NCI-H1694 (cell line): ENCODE results near the gene TMEM175.

Source experiments
- DNase-seq: peaks from one replicate; lab custom pipeline; 2025; lab: John Stamatoyannopoulos, UW

The TMEM175 gene

DNA sequence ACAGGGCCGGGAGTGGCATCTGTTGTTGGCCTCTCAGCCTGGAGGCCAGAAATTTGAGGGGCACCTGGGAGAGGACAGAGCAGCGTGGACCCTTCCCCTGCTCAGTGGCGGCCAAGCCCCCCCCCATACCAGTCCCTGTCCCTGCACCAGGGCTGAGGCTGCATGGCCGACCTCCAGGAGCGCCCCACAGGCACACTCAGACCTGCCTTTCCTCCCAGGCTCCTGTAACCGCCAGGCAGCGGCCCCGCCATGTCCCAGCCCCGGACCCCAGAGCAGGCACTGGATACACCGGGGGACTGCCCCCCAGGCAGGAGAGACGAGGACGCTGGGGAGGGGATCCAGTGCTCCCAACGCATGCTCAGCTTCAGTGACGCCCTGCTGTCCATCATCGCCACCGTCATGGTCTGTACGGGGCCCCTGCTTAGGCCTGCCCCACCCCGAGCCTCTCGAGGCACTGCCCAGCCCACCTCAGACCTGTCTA, 15.3 kb downstream of the TMEM175 start:
- no peak for DNase-seq

DNA sequence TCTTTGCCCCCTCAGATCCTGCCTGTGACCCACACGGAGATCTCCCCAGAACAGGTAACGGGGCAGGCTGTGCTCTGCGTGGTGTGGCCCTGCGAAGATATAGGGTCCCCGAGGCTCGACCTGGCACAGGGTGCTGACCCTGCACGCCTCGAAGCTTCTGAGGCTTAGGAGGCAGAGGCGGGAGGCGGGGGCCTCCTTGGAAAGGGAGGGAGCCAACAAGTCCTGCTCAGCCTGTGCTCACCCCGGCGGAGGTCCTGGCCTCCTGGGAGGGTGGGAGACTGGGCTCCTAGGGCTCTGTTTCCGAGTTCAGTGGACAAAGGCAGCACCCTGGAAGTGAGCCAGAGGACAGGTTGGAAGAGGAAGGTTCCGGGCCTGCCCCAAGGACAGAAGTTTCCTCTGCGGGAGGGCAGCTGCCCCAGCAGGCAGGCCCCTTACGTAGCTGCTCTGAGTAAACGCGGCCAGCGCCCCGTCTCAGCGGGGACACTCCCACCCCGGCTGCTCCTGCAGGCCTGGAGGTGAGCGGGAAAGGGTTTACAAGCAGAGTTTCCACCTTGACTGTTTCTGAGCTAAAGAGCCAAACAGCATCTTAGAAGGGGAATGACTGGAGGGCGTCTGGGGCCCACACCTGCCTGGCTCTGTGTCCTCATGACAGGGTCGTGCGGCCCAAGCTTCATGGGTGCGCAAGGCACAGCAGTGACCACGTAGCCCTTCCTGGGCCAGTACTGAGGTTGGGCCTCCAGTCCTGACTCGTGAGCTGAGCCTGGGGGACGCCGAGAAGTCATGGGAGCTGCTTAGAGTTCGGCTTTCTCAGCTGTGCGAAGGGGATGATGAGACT, 16.1 kb downstream of the TMEM175 start:
- no peak for DNase-seq

DNA sequence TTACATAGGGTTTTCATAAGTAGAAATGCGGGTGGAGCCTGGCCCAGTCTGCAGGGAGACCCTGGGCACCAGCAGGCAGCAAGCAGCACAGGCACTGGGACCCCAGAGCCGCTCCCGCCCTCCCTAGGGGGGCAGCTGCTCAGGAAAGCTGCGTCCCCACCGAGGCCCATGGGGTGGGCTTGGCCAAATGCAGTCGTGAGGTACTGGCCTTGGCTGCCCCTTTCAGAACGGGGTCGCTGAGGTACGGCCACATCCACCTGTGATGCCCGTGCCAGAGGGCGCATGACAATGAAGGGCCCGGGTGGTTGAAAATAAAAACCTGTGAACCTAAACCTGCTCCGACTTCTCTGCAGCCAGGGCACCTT, 16.7 kb downstream of the TMEM175 start:
- DNase-seq = no peak

DNA sequence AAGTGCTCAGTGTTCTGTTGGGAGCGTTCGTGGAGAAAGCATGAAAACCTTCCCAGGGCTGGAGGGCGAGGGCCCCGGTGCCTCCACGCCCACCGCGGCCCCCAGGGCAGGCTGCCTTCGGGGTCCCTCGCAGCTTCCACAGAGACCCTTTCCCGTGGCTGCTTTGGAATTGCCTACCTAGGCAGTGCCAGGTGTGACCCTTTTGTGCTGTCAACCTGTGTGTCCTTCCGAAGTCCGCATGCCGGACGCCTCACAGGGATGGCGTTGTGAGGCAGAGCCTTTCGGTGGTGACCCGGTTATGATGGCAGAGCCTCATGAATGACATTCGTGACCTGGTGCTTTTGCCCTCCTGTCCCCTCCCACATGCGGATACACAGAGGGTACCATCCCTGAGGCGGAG, 17.4 kb downstream of the TMEM175 start:
- DNase-seq = no peak

DNA sequence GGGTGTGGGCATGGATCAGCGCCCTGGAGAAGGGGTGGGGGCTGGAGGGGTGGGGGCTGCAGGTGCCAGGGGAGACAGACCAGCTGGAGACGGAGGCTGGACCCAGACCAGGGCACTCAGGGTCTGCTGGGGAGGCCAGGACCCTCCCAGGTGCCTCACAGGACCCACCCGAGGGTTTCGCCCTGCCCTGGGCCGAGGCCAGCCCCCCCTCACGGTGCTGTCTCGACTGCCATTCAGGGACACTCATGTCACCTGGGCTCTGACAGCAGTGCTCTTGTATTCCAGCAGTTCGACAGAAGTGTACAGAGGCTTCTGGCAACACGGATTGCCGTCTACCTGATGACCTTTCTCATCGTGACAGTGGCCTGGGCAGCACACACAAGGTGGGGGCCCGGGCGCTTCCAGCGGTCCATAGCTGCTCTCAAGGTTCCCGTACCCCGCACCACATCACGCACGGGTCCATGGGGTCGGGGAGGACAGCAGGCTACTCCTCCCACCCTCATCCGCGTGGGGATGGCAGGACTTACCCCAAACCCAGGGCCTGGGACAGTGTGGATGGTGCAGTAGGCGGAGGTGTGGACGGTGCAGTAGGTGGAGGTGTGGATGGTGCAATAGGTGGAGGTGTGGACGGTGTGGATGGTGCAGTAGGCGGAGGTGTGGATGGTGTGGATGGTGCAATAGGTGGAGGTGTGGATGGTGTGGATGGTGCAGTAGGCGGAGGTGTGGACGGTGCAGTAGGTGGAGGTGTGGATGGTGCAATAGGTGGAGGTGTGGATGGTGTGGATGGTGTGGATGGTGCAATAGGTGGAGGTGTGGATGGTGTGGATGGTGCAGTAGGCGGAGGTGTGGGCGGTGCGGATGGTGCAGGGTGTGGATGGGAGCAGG, 18.1 kb downstream of the TMEM175 start:
- no peak for DNase-seq

DNA sequence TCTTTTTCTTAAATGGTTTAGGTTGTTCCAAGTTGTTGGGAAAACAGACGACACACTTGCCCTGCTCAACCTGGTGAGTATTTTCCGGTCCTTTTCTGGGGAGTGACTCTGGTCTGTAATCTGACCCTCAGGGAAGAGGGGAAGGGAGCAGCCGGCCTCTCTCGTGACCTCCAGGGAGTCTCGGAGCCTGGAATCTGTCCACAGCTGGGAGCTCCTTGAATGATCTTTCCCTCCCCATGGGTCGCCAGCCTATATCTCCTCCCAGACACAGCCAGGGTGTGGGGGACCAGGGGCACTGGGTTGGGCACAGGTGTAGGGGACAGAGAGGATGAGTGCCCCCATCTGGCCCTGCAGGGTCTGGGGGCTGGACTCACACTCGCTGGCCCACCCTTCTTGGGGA, 18.9 kb downstream of the TMEM175 start:
- no peak for DNase-seq

DNA sequence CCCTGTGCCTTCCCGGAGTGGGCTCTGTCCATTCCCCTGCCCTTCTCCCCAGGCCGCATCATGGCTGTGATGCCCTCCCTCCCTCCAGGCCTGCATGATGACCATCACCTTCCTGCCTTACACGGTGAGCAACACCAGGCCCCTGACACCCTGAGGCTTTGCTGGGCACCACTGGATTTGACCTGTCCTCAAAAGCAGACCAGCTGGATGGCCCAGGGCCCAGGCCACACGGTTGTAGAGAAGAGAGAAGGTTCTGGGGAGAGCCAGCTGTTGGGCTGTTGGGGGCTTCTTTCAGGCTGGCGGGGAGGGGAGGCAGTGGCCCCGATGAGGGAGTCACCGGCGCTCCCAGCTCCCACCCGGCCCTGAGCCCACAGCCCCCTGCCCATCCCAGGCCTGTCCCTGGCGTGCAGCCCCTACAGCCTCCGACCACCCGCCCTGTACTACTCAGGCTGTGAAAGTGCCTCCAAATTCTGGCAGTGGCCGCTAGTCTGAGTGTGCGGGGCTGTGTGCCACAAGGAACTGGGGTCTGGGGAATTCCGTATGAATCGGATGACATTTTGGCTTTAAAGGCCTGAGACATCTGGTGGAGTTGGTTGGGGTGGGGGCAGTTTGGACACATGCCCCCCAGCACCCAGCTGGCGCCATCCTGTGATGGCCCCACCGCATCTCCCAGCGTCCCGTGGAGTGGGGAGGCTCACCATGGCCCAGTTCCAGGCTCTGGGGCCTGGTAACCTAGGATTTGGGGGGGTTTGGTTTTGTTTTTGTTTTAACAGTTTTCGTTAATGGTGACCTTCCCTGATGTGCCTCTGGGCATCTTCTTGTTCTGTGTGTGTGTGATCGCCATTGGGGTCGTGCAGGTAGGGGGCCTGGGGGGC, 19.6 kb downstream of the TMEM175 start:
- DNase-seq = no peak

DNA sequence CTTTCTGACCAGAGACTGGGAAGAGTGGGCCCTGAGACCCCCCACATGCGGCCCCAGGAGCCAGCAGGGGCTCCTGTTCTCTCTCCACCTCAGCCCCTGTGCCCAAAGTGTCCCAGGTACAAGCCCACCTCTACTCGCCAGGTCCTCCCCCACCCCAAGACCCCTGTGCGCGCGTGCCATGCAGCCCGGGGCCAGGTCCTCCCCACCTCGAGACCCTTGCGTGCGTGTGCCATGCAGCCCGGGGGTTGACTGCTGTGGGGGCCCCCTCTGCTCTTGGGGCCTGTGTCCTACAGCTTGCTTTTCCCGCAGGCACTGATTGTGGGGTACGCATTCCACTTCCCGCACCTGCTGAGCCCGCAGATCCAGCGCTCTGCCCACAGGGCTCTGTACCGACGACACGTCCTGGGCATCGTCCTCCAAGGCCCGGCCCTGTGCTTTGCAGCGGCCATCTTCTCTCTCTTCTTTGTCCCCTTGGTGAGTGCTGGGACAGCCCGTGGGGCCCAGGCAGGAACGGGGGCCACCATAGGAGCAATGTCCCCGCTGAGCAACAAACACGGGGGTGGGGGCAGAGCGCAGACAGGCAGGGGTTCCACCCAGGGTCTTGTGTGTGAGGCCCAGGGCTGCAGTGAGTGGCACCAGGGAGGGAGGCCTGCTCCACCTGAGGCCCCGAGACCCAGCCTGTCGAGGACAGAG, 20.8 kb downstream of the TMEM175 start:
- DNase-seq = no peak

DNA sequence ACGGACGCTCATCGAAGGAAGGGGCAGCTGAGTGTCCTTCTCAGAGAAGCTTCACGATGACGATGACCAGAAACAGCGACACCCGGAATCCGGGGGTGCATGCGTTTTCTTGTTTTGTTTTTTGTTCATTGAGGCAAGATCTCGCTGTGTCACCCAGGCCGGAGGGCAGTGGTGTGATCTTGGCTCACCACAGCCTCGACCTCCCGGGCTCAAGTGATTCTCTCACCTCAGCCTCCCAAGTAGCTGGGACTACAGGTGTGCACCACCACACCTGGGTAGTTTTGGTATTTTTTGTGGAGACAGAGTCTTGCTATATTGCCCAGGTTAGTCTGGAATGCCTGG, 21.3 kb downstream of the TMEM175 start:
- DNase-seq = no peak

DNA sequence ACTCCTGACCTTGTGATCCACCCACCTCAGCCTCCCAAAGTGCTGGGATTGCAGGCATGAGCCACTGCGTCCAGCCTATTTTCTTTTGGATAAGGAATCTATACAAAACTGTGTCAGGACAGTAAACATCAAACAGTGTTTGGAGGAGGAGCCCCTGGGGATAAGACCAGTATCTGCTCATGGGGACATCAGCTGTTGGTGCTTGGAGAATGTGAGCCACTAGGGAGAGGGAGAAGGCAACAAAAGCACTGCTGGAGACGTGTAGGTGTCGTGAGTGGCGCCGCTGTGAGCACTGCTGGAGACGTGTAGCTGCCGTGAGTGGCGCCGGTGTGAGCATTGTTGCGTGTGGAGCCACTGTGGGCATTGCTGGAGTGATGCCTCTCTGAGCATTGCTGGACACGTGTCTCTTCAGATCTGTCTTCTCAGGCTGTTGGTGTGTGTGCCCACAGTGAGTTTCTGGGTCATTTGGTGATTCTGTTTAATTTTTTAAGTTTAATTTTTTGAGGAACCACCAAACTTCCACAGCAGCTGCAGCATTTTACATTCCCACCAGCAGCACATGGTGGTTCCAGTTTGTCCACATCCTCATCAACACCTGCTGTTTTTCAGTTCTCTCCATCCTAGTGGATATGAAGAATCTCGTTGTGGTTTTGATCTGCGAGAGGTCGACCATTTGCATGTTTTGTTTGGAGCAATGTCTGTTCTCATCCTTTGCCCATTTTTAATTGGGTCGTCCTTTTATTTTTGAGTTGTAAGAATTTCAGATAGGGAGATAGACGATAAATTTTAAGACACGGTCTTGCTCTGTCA, 22.2 kb downstream of the TMEM175 start:
- no peak for DNase-seq

DNA sequence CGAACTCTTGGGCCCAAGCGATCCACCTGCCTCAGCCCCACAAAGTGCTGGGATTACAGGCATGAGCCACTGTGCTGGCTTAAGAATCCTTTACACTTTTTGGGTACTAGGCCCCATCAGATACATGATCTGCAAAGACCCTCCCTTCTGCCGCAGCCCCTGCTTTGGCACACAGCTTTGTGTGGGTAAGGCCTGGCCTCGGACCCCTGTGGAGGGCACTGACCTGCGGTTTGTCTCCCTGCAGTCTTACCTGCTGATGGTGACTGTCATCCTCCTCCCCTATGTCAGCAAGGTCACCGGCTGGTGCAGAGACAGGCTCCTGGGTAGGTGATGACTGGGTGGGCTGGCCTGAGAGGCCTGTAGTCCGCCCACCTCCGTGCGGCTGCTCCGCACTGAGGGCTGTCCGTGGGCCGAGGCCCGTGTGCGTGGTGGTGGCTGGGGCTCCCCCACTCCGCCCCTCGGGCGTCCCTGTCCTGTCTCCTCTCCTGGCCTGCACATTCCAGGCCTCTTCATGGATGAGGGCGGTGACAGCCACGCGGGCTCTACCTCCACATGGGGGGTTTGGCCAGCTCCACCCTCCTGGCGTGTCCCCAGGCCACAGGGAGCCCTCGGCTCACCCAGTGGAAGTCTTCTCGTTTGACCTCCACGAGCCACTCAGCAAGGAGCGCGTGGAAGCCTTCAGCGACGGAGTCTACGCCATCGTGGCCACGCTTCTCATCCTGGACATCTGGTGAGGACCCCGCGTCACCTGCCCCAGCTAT, 23.1 kb downstream of the TMEM175 start:
- DNase-seq = no peak

DNA sequence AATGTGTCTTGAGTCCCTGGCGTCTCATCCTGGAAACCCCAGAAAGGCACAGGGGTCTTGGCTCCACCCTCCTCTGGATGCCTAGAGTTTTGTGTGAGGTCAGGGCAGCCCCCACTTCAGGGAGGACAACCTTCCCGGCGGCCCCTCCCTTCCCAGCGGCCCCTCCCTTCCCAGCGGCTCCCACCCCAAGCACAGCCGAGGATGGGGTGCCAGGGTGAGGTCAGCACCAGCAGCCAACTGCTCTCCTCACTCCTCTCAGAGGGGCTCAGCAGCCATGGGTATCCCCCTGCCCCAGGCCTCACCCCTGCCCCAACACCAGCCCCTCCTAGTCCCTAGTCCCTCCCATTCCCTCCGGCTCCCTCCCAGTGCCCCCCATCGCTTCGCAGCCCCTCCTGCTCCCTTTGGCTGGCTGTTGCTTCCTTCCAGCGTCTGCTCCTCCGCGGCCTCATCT, 23.7 kb downstream of the TMEM175 start:
- no peak for DNase-seq

DNA sequence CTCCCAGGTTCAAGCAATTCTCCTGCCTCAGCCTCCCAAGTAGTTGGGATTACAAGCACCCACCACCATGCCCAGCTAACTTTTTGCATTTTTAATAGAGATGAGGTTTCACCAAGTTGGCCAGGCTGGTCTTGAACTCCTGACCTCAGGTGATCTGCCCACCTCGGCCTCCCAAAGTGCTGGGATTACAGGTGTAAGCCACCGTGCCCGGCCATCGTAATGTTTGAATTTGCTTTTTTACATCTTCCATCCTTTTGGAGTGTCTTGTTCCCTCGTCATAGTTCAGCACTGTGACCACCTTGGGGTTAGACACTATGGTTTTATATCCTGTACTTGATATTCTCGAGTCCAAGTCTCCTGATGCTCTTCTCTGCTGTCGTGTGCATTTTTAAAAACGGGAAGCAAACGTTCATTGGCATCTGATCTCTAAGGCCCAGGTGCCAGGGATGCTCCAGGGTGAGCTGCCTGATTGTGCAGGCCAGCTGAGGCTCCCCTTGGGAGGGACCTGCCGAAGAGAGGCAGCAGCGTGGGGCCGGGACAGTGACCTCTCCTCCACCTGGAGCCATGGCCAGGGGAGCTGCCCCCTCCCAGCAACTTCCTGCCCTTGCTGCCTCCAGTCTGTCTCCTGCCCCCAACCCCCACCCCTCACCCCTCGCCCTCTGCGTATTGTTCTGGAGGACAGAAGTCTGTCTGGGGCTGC, 24.4 kb downstream of the TMEM175 start:
- no peak for DNase-seq

DNA sequence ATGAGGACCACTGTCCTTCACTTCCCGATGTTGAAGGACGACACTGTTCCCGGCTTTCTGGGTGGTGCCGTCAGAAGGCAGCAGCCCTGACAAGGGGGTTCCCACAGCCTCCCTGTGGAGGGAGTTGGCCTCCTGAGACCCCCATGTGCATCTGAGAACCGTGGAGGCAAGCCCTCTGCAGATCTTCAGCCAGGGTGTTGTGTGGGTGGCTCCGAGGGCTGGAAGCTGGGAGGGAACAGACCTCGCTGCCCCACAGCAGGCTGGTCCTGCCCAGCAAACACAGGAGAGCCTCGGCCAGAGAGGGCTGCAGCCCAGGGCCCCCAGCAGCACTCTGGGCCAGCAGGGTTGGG, 24.9 kb downstream of the TMEM175 start:
- no peak for DNase-seq

DNA sequence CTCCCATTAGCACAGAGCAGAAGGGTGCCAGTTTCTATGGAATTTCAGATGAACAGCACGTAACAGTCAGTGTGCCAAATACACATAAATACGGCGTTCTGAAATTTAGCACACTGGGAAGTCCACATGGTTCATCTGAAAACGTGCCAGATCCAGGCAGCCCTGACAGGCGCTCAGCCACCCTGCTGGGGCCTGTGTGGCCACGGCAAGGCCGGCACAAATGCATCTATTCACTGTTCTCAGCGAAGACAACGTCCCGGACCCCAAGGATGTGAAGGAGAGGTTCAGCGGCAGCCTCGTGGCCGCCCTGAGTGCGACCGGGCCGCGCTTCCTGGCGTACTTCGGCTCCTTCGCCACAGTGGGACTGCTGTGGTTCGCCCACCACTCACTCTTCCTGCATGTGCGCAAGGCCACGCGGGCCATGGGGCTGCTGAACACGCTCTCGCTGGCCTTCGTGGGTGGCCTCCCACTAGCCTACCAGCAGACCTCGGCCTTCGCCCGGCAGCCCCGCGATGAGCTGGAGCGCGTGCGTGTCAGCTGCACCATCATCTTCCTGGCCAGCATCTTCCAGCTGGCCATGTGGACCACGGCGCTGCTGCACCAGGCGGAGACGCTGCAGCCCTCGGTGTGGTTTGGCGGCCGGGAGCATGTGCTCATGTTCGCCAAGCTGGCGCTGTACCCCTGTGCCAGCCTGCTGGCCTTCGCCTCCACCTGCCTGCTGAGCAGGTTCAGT, 25.5 kb downstream of the TMEM175 start:
- DNase-seq = no peak

DNA sequence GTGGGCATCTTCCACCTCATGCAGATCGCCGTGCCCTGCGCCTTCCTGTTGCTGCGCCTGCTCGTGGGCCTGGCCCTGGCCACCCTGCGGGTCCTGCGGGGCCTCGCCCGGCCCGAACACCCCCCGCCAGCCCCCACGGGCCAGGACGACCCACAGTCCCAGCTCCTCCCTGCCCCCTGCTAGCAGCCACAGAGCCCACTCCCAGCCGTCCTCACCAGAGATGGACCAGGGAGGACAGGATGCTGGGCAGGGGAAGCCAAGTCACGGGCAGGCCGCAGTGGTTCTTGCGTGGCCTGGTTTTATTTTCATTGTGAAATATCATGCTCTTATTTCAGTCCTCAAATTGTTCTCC, 26.0 kb downstream of the TMEM175 start:
- DNase-seq = no peak

DNA sequence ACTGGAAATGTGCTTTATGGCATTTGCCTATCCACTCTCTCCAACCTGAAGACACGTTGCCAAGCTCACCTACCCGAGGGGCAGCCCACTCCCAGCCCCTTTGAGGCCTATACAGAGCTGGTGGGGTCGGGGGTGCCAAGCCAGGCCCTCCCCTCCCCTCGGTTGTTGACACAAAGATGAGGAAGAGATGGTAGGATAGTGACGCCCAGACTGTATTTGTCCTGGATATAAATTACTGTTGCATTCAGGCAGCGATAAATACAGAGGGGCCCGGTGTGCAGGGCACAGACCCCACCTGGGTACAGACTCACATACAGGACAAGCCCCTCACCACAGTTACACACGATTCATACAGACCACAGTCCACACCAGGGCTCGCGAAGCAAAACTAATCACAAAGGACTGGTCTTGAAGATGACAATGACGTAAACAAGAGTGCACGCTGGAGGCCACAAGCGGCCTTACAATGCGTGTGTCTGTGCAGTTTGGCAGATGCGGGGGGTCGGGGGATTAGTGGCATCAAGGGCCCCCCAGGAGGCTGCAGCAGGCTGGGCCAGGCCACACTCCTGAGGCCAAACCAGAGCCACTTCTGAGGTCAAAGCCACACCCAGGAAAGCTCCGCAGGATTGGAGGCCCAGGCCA, 26.6 kb downstream of the TMEM175 start:
- DNase-seq = no peak
